Brain microvascular endothelial cell (primary cell): Measurements from ENCODE around the gene MLLT10.

Experiments
- DNase-seq: peaks from one replicate; pipeline ENCODE4 v3.0.0-alpha.2; 2020
- H3K27ac ChIP-seq: fragments of 250-450 bp; sonication (Bioruptor Pico); 2 replicates; pipeline ENCODE4 v1.5.1; 2020; ENCODE audit warnings: mild to moderate bottlenecking, moderate library complexity
- H3K27me3 ChIP-seq: fragments of 250-450 bp; sonication (Bioruptor Pico); replicated peaks from 2 replicates; pipeline ENCODE4 v1.5.1; 2020; ENCODE audit warnings: mild to moderate bottlenecking
- H3K36me3 ChIP-seq: fragments of 250-450 bp; sonication (Bioruptor Pico); replicated peaks from 2 replicates; pipeline ENCODE4 v1.5.1; 2020; ENCODE audit warnings: mild to moderate bottlenecking
- H3K4me3 ChIP-seq: 2 replicates; pipeline ENCODE4 v1.5.1; 2011; ENCODE audit warnings: low read depth, mild to moderate bottlenecking, control low read depth, low read length, moderate library complexity
- in situ Hi-C: cut with HindIII; loops from 2 replicates; pipeline ENCODE4 v1.10.0; 2017; ENCODE audit warnings: low sequenced_read_pairs, low pct_ligation_motif_present
- TF ChIP-seq, protein P1 (sequence below): IDR thresholded peaks from 2 replicates; pipeline ENCODE4 v1.5.1; 2011; ENCODE audit warnings: low read depth, mild to moderate bottlenecking, moderate library complexity, low read length, control low read depth, inconsistent platforms; ENCODE audit errors: missing control alignments

MLLT10 gene

GRCh38 chr10:21519941-21520436 lies 14.0 kb upstream of the MLLT10 start:
- no peaks in the 10 kb centered on the region for H3K36me3 ChIP-seq
- in situ Hi-C loops = loop anchor here (25.0 kb wide), 2 partner anchors 233 to 417 kb away; no protein-coding TSS in a partner anchor
- peak overlapping the region; percentile 68 for H3K4me3 ChIP-seq
- DNase-seq = peak; percentile 70
- TF ChIP-seq, protein P1, sequence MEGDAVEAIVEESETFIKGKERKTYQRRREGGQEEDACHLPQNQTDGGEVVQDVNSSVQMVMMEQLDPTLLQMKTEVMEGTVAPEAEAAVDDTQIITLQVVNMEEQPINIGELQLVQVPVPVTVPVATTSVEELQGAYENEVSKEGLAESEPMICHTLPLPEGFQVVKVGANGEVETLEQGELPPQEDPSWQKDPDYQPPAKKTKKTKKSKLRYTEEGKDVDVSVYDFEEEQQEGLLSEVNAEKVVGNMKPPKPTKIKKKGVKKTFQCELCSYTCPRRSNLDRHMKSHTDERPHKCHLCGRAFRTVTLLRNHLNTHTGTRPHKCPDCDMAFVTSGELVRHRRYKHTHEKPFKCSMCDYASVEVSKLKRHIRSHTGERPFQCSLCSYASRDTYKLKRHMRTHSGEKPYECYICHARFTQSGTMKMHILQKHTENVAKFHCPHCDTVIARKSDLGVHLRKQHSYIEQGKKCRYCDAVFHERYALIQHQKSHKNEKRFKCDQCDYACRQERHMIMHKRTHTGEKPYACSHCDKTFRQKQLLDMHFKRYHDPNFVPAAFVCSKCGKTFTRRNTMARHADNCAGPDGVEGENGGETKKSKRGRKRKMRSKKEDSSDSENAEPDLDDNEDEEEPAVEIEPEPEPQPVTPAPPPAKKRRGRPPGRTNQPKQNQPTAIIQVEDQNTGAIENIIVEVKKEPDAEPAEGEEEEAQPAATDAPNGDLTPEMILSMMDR = no peak
- no peaks in the 10 kb centered on the region for H3K27me3 ChIP-seq
- H3K27ac ChIP-seq = peak overlapping the region; percentile 57

DNA sequence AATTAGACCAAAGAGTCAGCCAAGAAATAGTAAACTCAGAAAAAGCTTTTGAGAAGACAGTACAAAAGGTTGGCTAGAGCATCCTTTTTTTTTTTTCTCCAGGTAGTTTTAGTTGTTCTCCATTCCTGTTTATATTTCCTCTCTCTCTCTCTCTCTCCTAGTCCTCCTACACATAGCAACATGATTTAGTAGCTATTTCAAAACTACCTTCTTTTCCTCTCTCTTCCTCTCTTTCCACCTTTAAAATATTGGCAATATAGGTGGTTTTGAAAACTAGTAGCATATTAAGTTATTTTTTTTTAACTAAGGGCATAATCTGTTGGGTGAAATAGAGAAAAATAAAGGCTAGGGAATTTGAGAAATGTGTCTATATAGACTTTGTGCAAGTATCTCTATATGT lies 13.5 kb upstream of the MLLT10 start:
- in situ Hi-C loops = loop anchor here (25.0 kb wide), 2 partner anchors 233 to 417 kb away; no protein-coding TSS in a partner anchor
- no peaks in the 10 kb centered on the region for H3K27me3 ChIP-seq
- H3K27ac ChIP-seq = no peak overlapping the region
- H3K4me3 ChIP-seq = no peak overlapping the region
- TF ChIP-seq, protein P1 = no peak
- DNase-seq = no peak
- H3K36me3 ChIP-seq = no peaks in the 10 kb centered on the region

GRCh38 chr10:21520949-21521348 lies 13.1 kb upstream of the MLLT10 start:
- DNase-seq = no peak
- TF ChIP-seq, protein P1 = no peak
- in situ Hi-C loops = loop anchor here (25.0 kb wide), 2 partner anchors 234 to 416 kb away; no protein-coding TSS in a partner anchor
- H3K27me3 ChIP-seq = no peaks in the 10 kb centered on the region
- H3K36me3 ChIP-seq = no peaks in the 10 kb centered on the region
- no peak overlapping the region for H3K27ac ChIP-seq
- H3K4me3 ChIP-seq = no peak overlapping the region

- in situ Hi-C loops = loop anchor here (25.0 kb wide), 2 partner anchors 235 to 415 kb away; no protein-coding TSS in a partner anchor
- Histone ChIP-seq H3K27me3 (no peaks in the 10 kb centered on the region), H3K36me3 (no peaks in the 10 kb centered on the region), H3K4me3 (no peak overlapping the region), H3K27ac (no peak overlapping the region)
- no peak for DNase-seq
- TF ChIP-seq, protein P1 = no peak
Measured at GRCh38 chr10:21521751-21522533, 12.1 kb upstream of the MLLT10 start.

DNA sequence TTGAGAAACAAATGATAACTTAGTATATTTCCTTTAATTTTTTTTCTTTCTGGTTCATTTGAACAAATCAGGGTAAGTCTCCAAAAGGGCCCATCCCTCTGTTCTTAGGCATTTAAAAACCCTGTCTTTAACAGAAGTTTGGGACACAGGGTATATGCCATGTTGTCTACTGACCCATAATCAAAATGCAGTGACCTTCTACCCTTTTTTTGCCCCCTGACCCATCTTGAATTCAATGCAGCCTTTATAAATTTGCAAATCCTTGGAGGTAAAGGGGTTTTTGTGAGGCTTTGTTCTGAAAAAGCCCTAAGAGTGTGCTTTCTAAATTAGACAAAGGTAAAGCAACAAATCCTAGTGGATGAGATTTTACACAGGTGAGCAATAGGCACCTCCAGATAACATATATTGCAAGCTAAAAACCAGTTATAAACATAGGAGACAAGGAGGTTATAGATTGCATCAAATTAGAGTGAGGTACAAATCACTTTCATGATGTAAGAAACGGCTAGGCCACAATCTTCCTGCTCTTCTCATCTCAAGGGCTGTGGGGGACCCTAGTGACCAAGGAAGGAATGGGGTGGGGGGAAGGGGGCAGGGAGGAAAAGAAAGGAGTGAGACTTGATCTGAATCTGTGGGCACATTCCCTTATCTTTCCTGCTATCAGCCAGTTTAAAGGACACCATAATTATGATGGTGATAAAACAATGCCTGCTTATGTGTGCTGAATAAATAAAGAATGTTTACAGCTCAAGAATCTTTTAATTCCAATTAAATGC lies 11.2 kb upstream of the MLLT10 start:
- Histone ChIP-seq H3K36me3 (no peaks in the 10 kb centered on the region), H3K27ac (no peak overlapping the region), H3K4me3 (no peak overlapping the region), H3K27me3 (no peaks in the 10 kb centered on the region)
- no peak for DNase-seq
- in situ Hi-C loops = loop anchor here (25.0 kb wide), 2 partner anchors 236 to 414 kb away; no protein-coding TSS in a partner anchor
- TF ChIP-seq, protein P1 = peak; percentile 14
